ENCODE results near the gene DHRS1. TPM values are rescaled to one million over a fixed set of nuclear protein-coding genes. Genes with fewer than 3 reads are reported as not detected.

DHRS1 gene
- total RNA-seq, 2 donors from 2014 or later, result 28.5 to 29.0 TPM

GRCh38 chr14:24280797-24281460 lies 18.7 kb downstream of the DHRS1 start:
- no peak for ATAC-seq (replicated peaks in 1 of 2)
- Mint-ChIP-seq H3K9me3 (peaks cover 0 to 7% of the 10 kb centered on the region in 2 donors), H3K4me1 (ENCODE audit: low read depth) (peaks cover 52% of the 10 kb centered on the region), H3K4me3 (no peak overlapping the region), H3K27ac (peak overlapping the region; percentile 18), H3K36me3 (ENCODE audit: insufficient read depth in 2 of 2) (peaks cover 3 to 4% of the 10 kb centered on the region in 2 donors), H3K27me3 (ENCODE audit: low read depth) (peaks cover under 1% of the 10 kb centered on the region)
- no peak for DNase-seq

GRCh38 chr14:24279301-24280186 lies 20.0 kb downstream of the DHRS1 start:
- peak; percentile 62 to 65 for DNase-seq
- Mint-ChIP-seq H3K4me1 (ENCODE audit: low read depth) (peaks cover 62% of the 10 kb centered on the region), H3K27me3 (ENCODE audit: low read depth) (no peaks in the 10 kb centered on the region), H3K36me3 (ENCODE audit: insufficient read depth in 2 of 2) (peaks cover 3 to 4% of the 10 kb centered on the region in 2 donors), H3K27ac (peak overlapping the region; percentile 27), H3K9me3 (peaks cover 0 to 7% of the 10 kb centered on the region in 2 donors), H3K4me3 (peak overlapping the region; percentile 60 to 64)
- ATAC-seq (replicated peaks in 1 of 2), result peak; percentile 83 to 88

GRCh38 chr14:24278424-24278823 lies 21.2 kb downstream of the DHRS1 start:
- Mint-ChIP-seq H3K27me3 (ENCODE audit: low read depth) (no peaks in the 10 kb centered on the region), H3K9me3 (peaks cover 0 to 7% of the 10 kb centered on the region in 2 donors), H3K4me3 (peak overlapping the region; percentile 60 to 64), H3K27ac (peak overlapping the region; percentile 40), H3K4me1 (ENCODE audit: low read depth) (peaks cover 74% of the 10 kb centered on the region), H3K36me3 (ENCODE audit: insufficient read depth in 2 of 2) (peaks cover 3 to 4% of the 10 kb centered on the region in 2 donors)
- ATAC-seq (replicated peaks in 1 of 2), result no peak
- no peak for DNase-seq

GRCh38 chr14:24277606-24278321 lies 21.8 kb downstream of the DHRS1 start:
- no peak for ATAC-seq (replicated peaks in 1 of 2)
- peak; percentile 36 to 49 for DNase-seq
- peaks cover 0 to 7% of the 10 kb centered on the region in 2 donors for H3K9me3 Mint-ChIP-seq
- H3K36me3 Mint-ChIP-seq (ENCODE audit: insufficient read depth in 2 of 2), result peaks cover 3 to 4% of the 10 kb centered on the region in 2 donors
- H3K27me3 Mint-ChIP-seq (ENCODE audit: low read depth), result no peaks in the 10 kb centered on the region
- H3K4me1 Mint-ChIP-seq (ENCODE audit: low read depth), result peaks cover 80% of the 10 kb centered on the region
- peak overlapping the region; percentile 60 to 64 for H3K4me3 Mint-ChIP-seq
- peak overlapping the region; percentile 40 for H3K27ac Mint-ChIP-seq

GRCh38 chr14:24277071-24277470 lies 22.5 kb downstream of the DHRS1 start:
- ATAC-seq (replicated peaks in 1 of 2) (no peak), DNase-seq (no peak)
- Mint-ChIP-seq H3K36me3 (ENCODE audit: insufficient read depth in 2 of 2) (peaks cover 3 to 4% of the 10 kb centered on the region in 2 donors), H3K27me3 (ENCODE audit: low read depth) (no peaks in the 10 kb centered on the region), H3K9me3 (peaks cover 0 to 7% of the 10 kb centered on the region in 2 donors), H3K4me3 (peak overlapping the region in 1 of 2 donors; percentile 27), H3K4me1 (ENCODE audit: low read depth) (peaks cover 87% of the 10 kb centered on the region), H3K27ac (peak overlapping the region; percentile 1)

- ATAC-seq (replicated peaks in 1 of 2), result peak; percentile 64 to 68
- Mint-ChIP-seq H3K4me3 (peak overlapping the region; percentile 60), H3K4me1 (ENCODE audit: low read depth) (peaks cover 79% of the 10 kb centered on the region), H3K36me3 (ENCODE audit: insufficient read depth in 2 of 2) (peaks cover 3 to 4% of the 10 kb centered on the region in 2 donors), H3K27ac (peak overlapping the region; percentile 9), H3K9me3 (peaks cover 0 to 7% of the 10 kb centered on the region in 2 donors), H3K27me3 (ENCODE audit: low read depth) (no peaks in the 10 kb centered on the region)
- DNase-seq, result peak; percentile 72 to 75
These were observed 25.5 kb downstream of the DHRS1 start for GRCh38 chr14:24274101-24274543.

- H3K4me3 Mint-ChIP-seq, result peak overlapping the region; percentile 60
- H3K27ac Mint-ChIP-seq, result peak overlapping the region; percentile 83
- H3K4me1 Mint-ChIP-seq (ENCODE audit: low read depth), result peaks cover 73% of the 10 kb centered on the region
- no peaks in the 10 kb centered on the region for H3K27me3 Mint-ChIP-seq (ENCODE audit: low read depth)
- ATAC-seq (replicated peaks in 1 of 2) (no peak), DNase-seq (no peak)
- peaks cover 3 to 4% of the 10 kb centered on the region in 2 donors for H3K36me3 Mint-ChIP-seq (ENCODE audit: insufficient read depth in 2 of 2)
- peaks cover 0 to 5% of the 10 kb centered on the region in 2 donors for H3K9me3 Mint-ChIP-seq
These were observed 26.1 kb downstream of the DHRS1 start for GRCh38 chr14:24273422-24273998.

- peak overlapping the region; percentile 91 for H3K27ac Mint-ChIP-seq
- no peaks in the 10 kb centered on the region for H3K27me3 Mint-ChIP-seq (ENCODE audit: low read depth)
- H3K4me3 Mint-ChIP-seq, result peak overlapping the region; percentile 75 to 83
- peaks cover 63% of the 10 kb centered on the region for H3K4me1 Mint-ChIP-seq (ENCODE audit: low read depth)
- no peak for DNase-seq
- ATAC-seq (replicated peaks in 1 of 2), result no peak
- no peaks in the 10 kb centered on the region for H3K9me3 Mint-ChIP-seq
- no peaks in the 10 kb centered on the region for H3K36me3 Mint-ChIP-seq (ENCODE audit: insufficient read depth in 2 of 2)
These were observed 27.1 kb downstream of the DHRS1 start for GRCh38 chr14:24272467-24272866.

GRCh38 chr14:24271834-24272263 lies 27.7 kb downstream of the DHRS1 start:
- Mint-ChIP-seq H3K27ac (peak overlapping the region; percentile 91), H3K4me1 (ENCODE audit: low read depth) (peaks cover 57% of the 10 kb centered on the region), H3K9me3 (no peaks in the 10 kb centered on the region), H3K27me3 (ENCODE audit: low read depth) (no peaks in the 10 kb centered on the region), H3K4me3 (peak overlapping the region; percentile 75 to 83), H3K36me3 (ENCODE audit: insufficient read depth in 2 of 2) (peaks cover 0 to 4% of the 10 kb centered on the region in 2 donors)
- ATAC-seq (replicated peaks in 1 of 2) (no peak), DNase-seq (no peak)

- Mint-ChIP-seq H3K27me3 (ENCODE audit: low read depth) (no peaks in the 10 kb centered on the region), H3K9me3 (no peaks in the 10 kb centered on the region), H3K36me3 (ENCODE audit: insufficient read depth in 2 of 2) (peaks cover 2 to 4% of the 10 kb centered on the region in 2 donors), H3K27ac (peak within 1 kb of the TSS; percentile 91), H3K4me1 (ENCODE audit: low read depth) (peaks cover 53% of the 10 kb centered on the region), H3K4me3 (peak within 1 kb of the TSS; percentile 75 to 83)
- DNase-seq (peak; percentile 91 to 92), ATAC-seq (replicated peaks in 1 of 2) (peak; percentile 78 to 83)
These were observed 28.3 kb downstream of the DHRS1 start, which contains the start of gene RABGGTA for GRCh38 chr14:24271134-24271833. RABGGTA (minus strand) TSS chr14:24271597; CDS start chr14:24271115, 482 bp downstream.

- peak overlapping the region; percentile 75 to 83 for H3K4me3 Mint-ChIP-seq
- H3K9me3 Mint-ChIP-seq, result no peaks in the 10 kb centered on the region
- ATAC-seq (replicated peaks in 1 of 2) (no peak), DNase-seq (no peak)
- peaks cover 2 to 4% of the 10 kb centered on the region in 2 donors for H3K36me3 Mint-ChIP-seq (ENCODE audit: insufficient read depth in 2 of 2)
- H3K27me3 Mint-ChIP-seq (ENCODE audit: low read depth), result no peaks in the 10 kb centered on the region
- peaks cover 52% of the 10 kb centered on the region for H3K4me1 Mint-ChIP-seq (ENCODE audit: low read depth)
- peak overlapping the region; percentile 88 for H3K27ac Mint-ChIP-seq
These were observed 28.9 kb downstream of the DHRS1 start for GRCh38 chr14:24270537-24271133.

Data from activated T-cell treated with anti-CD3 and anti-CD28 coated beads, Interleukin-2, amount 50 U/mL, for 72 hours (primary cell).